ENCODE results near the gene ERAP2.

ERAP2 gene

DNA sequence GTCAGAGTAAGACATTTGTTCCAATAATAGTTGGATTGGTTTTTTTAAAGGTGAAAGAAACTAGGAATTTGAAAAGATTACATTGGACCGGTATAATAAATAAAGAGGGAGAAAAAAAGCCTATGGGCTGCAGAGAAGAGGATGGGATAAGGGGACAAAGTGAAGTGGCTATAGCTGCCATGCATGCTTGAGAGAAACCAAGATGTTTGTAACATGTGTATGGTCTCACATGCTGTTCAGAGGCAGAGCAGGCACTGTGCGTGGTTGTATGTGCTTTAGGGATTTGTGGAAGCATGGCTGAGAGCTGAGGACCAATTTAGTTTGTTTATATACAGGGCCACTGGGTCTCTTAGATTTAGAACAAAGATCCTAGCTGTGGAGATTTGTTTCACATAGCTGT is 92.3 kb downstream of the ERAP2 start:
- DNase-seq, result no peak
